ENCODE data around the gene APP.
A peak's percentile ranks its signal among the peaks of the same experiment; 100 is the strongest.

Gene APP

GRCh38 chr21:25862596-25862995, 308.0 kb downstream of the APP start:
- peak; percentile 85 for TF ChIP-seq CTCF (IDR thresholded peaks at IDR 0.05; ENCODE audit: low read depth, low read length)
- no peak overlapping the region for H3K4me3 ChIP-seq (ENCODE audit: low read depth, low read length)
- peak; percentile 35 for DNase-seq (ENCODE audit: low read depth, low spot score)
- in situ Hi-C loops (cut with HindIII; ENCODE audit: low sequenced_read_pairs) = no loop called here

GRCh38 chr21:25862112-25862511, 308.5 kb downstream of the APP start:
- TF ChIP-seq CTCF (IDR thresholded peaks at IDR 0.05; ENCODE audit: low read depth, low read length) = no peak
- no peak for DNase-seq (ENCODE audit: low read depth, low spot score)
- in situ Hi-C loops (cut with HindIII; ENCODE audit: low sequenced_read_pairs) = no loop called here

GRCh38 chr21:25859235-25859929, 311.2 kb downstream of the APP start:
- in situ Hi-C loops (cut with HindIII; ENCODE audit: low sequenced_read_pairs) = no loop called here
- no peak for DNase-seq (ENCODE audit: low read depth, low spot score)
- H3K4me3 ChIP-seq (ENCODE audit: low read depth, low read length) = no peak overlapping the region
- TF ChIP-seq CTCF (IDR thresholded peaks at IDR 0.05; ENCODE audit: low read depth, low read length) = no peak

More at GRCh38 chr21:25862112-25862511, 308.5 kb downstream of the APP start:
- H3K4me3 ChIP-seq (ENCODE audit: low read depth, low read length) = no peak overlapping the region

- in situ Hi-C loops (cut with HindIII; ENCODE audit: low sequenced_read_pairs) = no loop called here
- no peak for DNase-seq (ENCODE audit: low read depth, low spot score)
- no peak for TF ChIP-seq CTCF (IDR thresholded peaks at IDR 0.05; ENCODE audit: low read depth, low read length)
- no peak overlapping the region for H3K4me3 ChIP-seq (ENCODE audit: low read depth, low read length)
These were observed 312.2 kb downstream of the APP start for GRCh38 chr21:25858325-25858724.

- H3K4me3 ChIP-seq (ENCODE audit: low read depth, low read length) = no peak overlapping the region
- no peak for TF ChIP-seq CTCF (IDR thresholded peaks at IDR 0.05; ENCODE audit: low read depth, low read length)
- in situ Hi-C loops (cut with HindIII; ENCODE audit: low sequenced_read_pairs) = no loop called here
- no peak for DNase-seq (ENCODE audit: low read depth, low spot score)
These were observed 313.1 kb downstream of the APP start for GRCh38 chr21:25857308-25858074.

GRCh38 chr21:25855576-25855975, 315.0 kb downstream of the APP start:
- in situ Hi-C loops (cut with HindIII; ENCODE audit: low sequenced_read_pairs) = no loop called here
- DNase-seq (ENCODE audit: low read depth, low spot score) = no peak
- H3K4me3 ChIP-seq (ENCODE audit: low read depth, low read length) = no peak overlapping the region
- no peak for TF ChIP-seq CTCF (IDR thresholded peaks at IDR 0.05; ENCODE audit: low read depth, low read length)

Data from astrocyte of the spinal cord (primary cell).